ENCODE measurements around the gene UQCRQ. TPM values are rescaled to one million over a fixed set of nuclear protein-coding genes. Genes with fewer than 3 reads are reported as not detected.

The UQCRQ gene
- polyA plus RNA-seq, 2 of the 4 experiments (the other 2 are of a cell fraction), result 441 to 500 TPM

- FAIRE-seq (no peak), ATAC-seq (no peak), DNase-seq (ENCODE audit: low read depth in 1 of 2, low spot score in 1 of 2) (no peak)
- no peak for TF ChIP-seq ELK1 (IDR thresholded peaks at IDR 0.05; ENCODE audit: low read depth, low read length)
- TF ChIP-seq ATOH8 (CRISPR knock-in tag; IDR thresholded peaks at IDR 0.05; ENCODE audit: low read depth), result no peak
- TF ChIP-seq FOSB (CRISPR knock-in tag; IDR thresholded peaks at IDR 0.05), result no peak
- no peak for TF ChIP-seq HDAC2 (IDR thresholded peaks at IDR 0.05)
- TF ChIP-seq HOXB13 (CRISPR knock-in tag; IDR thresholded peaks at IDR 0.05; ENCODE audit: low read depth), result no peak
- no peak for TF ChIP-seq MAZ (IDR thresholded peaks at IDR 0.05; ENCODE audit: borderline replicate concordance, low read depth, low read length)
- no peak for TF ChIP-seq HMGXB4 (CRISPR knock-in tag; IDR thresholded peaks at IDR 0.05; ENCODE audit: borderline replicate concordance)
- TF ChIP-seq RNF2 (IDR thresholded peaks at IDR 0.05; ENCODE audit: borderline replicate concordance, low read depth), result no peak
- TF ChIP-seq SMC3 (IDR thresholded peaks at IDR 0.05), result no peak
- TF ChIP-seq NR3C1 (IDR thresholded peaks at IDR 0.05), result no peak
- peaks cover 3% of the 10 kb centered on the region; the same call in 1 of the 3 replicates for H3K4me1 ChIP-seq
- no peak overlapping the region for H3K4me2 ChIP-seq
- CTCF ChIA-PET, result interaction anchor here (1.0 to 2.4 kb wide), 10 partner anchors 8 to 438 kb away, joined by 3 to 11 read pairs (median 4); partner anchors contain the start of gene CCNI2
- POLR2A ChIA-PET, result no interaction called here
- no peaks in the 10 kb centered on the region for H3K9me3 ChIP-seq
- WGBS (ENCODE audit: missing lambda C conversion rate), result 85% methylated on average over 13 of the region's 71 CpGs
- no peak overlapping the region for H3K27ac ChIP-seq
- H3K4me3 ChIP-seq, result no peak overlapping the region
Measured at GRCh38 chr5:132825033-132825833, 41.2 kb upstream of the UQCRQ start.

- Histone ChIP-seq H3K4me1 (peaks cover 3% of the 10 kb centered on the region; the same call in 1 of the 3 replicates), H3K4me3 (no peak overlapping the region), H3K27ac (no peak overlapping the region), H3K4me2 (no peak overlapping the region), H3K9me3 (no peaks in the 10 kb centered on the region)
- FAIRE-seq (no peak), ATAC-seq (no peak), DNase-seq (ENCODE audit: low read depth in 1 of 2, low spot score in 1 of 2) (no peak)
- TF ChIP-seq E2F6 (IDR thresholded peaks at IDR 0.05; ENCODE audit: borderline replicate concordance, low read depth), result no peak
- 94% methylated on average over 26 of the region's 43 CpGs for WGBS (ENCODE audit: missing lambda C conversion rate)
- CTCF ChIA-PET, result interaction anchor here (0.9 to 3.8 kb wide), 10 partner anchors 7 to 299 kb away, joined by 3 to 15 read pairs (median 4); partner anchors contain the start of gene CCNI2
- POLR2A ChIA-PET, result interaction anchor here (0.9 kb wide), 1 partner anchor 137 kb away, joined by 4 read pairs; no protein-coding TSS in a partner anchor
Measured at GRCh38 chr5:132825834-132826391, 40.5 kb upstream of the UQCRQ start.

- FAIRE-seq (no peak), DNase-seq (ENCODE audit: low read depth in 1 of 2, low spot score in 1 of 2) (no peak), ATAC-seq (no peak)
- Histone ChIP-seq H3K4me3 (no peak overlapping the region), H3K4me1 (peaks cover 3% of the 10 kb centered on the region; the same call in 1 of the 3 replicates), H3K4me2 (no peak overlapping the region), H3K9me3 (no peaks in the 10 kb centered on the region), H3K27ac (no peak overlapping the region)
- 71% methylated on average over 6 of the region's 6 CpGs for WGBS (ENCODE audit: missing lambda C conversion rate)
- ChIA-PET POLR2A (interaction anchor here (0.9 kb wide), 1 partner anchor 136 kb away, joined by 4 read pairs; no protein-coding TSS in a partner anchor), CTCF (interaction anchor here (0.9 to 4.6 kb wide), 14 partner anchors 7 to 439 kb away, joined by 3 to 69 read pairs (median 4); partner anchors contain the start of genes CCNI2, GDF9 and UQCRQ)
- TF ChIP-seq CHD2 (IDR thresholded peaks at IDR 0.05; ENCODE audit: low read length, partially characterized antibody), result no peak
- TF ChIP-seq NFE2L2 (conservative IDR thresholded peaks at IDR 0.05; ENCODE audit: low read length), result no peak
- no peak for TF ChIP-seq MAFK (IDR thresholded peaks at IDR 0.05; ENCODE audit: partially characterized antibody)
- TF ChIP-seq E2F6 (IDR thresholded peaks at IDR 0.05; ENCODE audit: borderline replicate concordance, low read depth), result no peak
- TF ChIP-seq HEYL (CRISPR knock-in tag; IDR thresholded peaks at IDR 0.05), result no peak
- no peak for TF ChIP-seq HMGXB4 (CRISPR knock-in tag; IDR thresholded peaks at IDR 0.05; ENCODE audit: borderline replicate concordance)
- no peak for TF ChIP-seq FOXS1 (CRISPR knock-in tag; IDR thresholded peaks at IDR 0.05)
- no peak for TF ChIP-seq ZC3H11A (IDR thresholded peaks at IDR 0.05)
- TF ChIP-seq ELK1 (IDR thresholded peaks at IDR 0.05; ENCODE audit: low read depth, low read length), result no peak
- TF ChIP-seq FOSL2 (IDR thresholded peaks at IDR 0.05), result no peak
- no peak for TF ChIP-seq FOSL2 (CRISPR knock-in tag; IDR thresholded peaks at IDR 0.05)
- TF ChIP-seq RCOR1 (IDR thresholded peaks at IDR 0.05; ENCODE audit: low read depth, low read length), result no peak
- no peak for TF ChIP-seq EP300 (IDR thresholded peaks at IDR 0.05)
Measured at GRCh38 chr5:132826424-132827082, 39.9 kb upstream of the UQCRQ start.

Measured in A549 (cell line).